Mesothelial cell of epicardium (in vitro differentiated cells): ENCODE data around the gene POLR3GL. TPM values are rescaled to one million over a fixed set of nuclear protein-coding genes. Genes with fewer than 3 reads are reported as not detected.

Experiments
- DNase-seq, 2 experiments: peaks; one replicate each; pipeline ENCODE4 v3.0.0; 2021; ENCODE audit warnings: low spot score in 2 of 2; ENCODE audit not compliant: unreplicated experiment in 2 of 2
- H3K27ac Mint-ChIP-seq: 2 replicates; pipeline ENCODE4 v1.8.0; 2021; ENCODE audit warnings: mixed read lengths
- H3K27me3 Mint-ChIP-seq: 2 replicates; pipeline ENCODE4 v1.8.0; 2021; ENCODE audit warnings: low read depth, mixed read lengths
- H3K36me3 Mint-ChIP-seq: 2 replicates; pipeline ENCODE4 v1.8.0; 2021; ENCODE audit warnings: mixed read lengths
- H3K4me1 Mint-ChIP-seq: 2 replicates; pipeline ENCODE4 v1.8.0; 2021; ENCODE audit warnings: mixed read lengths
- H3K4me3 Mint-ChIP-seq: 2 replicates; pipeline ENCODE4 v1.8.0; 2021; ENCODE audit warnings: mild to moderate bottlenecking, moderate library complexity, mixed read lengths
- H3K9me3 Mint-ChIP-seq: 2 replicates; pipeline ENCODE4 v1.8.0; 2021; ENCODE audit warnings: mixed read lengths
- CTCF ChIP-seq: fragments of 200-600 bp; sonication (generic); IDR thresholded peaks from one replicate; pipeline ENCODE4 v1.5.0; 2021; ENCODE audit warnings: antibody characterized with exemption; ENCODE audit not compliant: unreplicated experiment
- total RNA-seq: library from RNA; stranded (reverse); gene quantifications from 3 replicates; pipeline ENCODE4 v1.2.1, GENCODE V29; 2021

POLR3GL gene
- total RNA-seq, 1 donor from 2014 or later = 16.4 TPM

- Mint-ChIP-seq H3K9me3 (no peaks in the 10 kb centered on the region), H3K27me3 (peaks cover 29% of the 10 kb centered on the region), H3K27ac (no peak overlapping the region), H3K4me3 (no peak overlapping the region), H3K4me1 (peaks cover 21% of the 10 kb centered on the region), H3K36me3 (no peaks in the 10 kb centered on the region)
- no peak for DNase-seq
- no peak for TF ChIP-seq CTCF
Observed at GRCh38 chr1:145952903-145953302, 11.6 kb upstream of the POLR3GL start.

GRCh38 chr1:145953861-145954260 is 10.6 kb upstream of the POLR3GL start:
- Mint-ChIP-seq H3K4me3 (no peak overlapping the region), H3K9me3 (no peaks in the 10 kb centered on the region)
- no peak for TF ChIP-seq CTCF

GRCh38 chr1:145955436-145955835 is 9.1 kb upstream of the POLR3GL start:
- H3K27ac Mint-ChIP-seq = peak overlapping the region; percentile 17
- H3K4me1 Mint-ChIP-seq = peaks cover 23% of the 10 kb centered on the region
- H3K4me3 Mint-ChIP-seq = peak overlapping the region; percentile 80
- no peak for DNase-seq
- no peaks in the 10 kb centered on the region for H3K36me3 Mint-ChIP-seq
- TF ChIP-seq CTCF = no peak
- no peaks in the 10 kb centered on the region for H3K9me3 Mint-ChIP-seq
- peaks cover 53% of the 10 kb centered on the region for H3K27me3 Mint-ChIP-seq

More at GRCh38 chr1:145953861-145954260, 10.6 kb upstream of the POLR3GL start:
- peaks cover 25% of the 10 kb centered on the region for H3K4me1 Mint-ChIP-seq
- H3K36me3 Mint-ChIP-seq = no peaks in the 10 kb centered on the region
- no peak overlapping the region for H3K27ac Mint-ChIP-seq
- H3K27me3 Mint-ChIP-seq = peaks cover 39% of the 10 kb centered on the region
- DNase-seq = no peak

- Mint-ChIP-seq H3K27ac (peak overlapping the region; percentile 82), H3K4me3 (peak overlapping the region; percentile 80), H3K36me3 (no peaks in the 10 kb centered on the region), H3K4me1 (peaks cover 29% of the 10 kb centered on the region), H3K27me3 (peaks cover 63% of the 10 kb centered on the region), H3K9me3 (no peaks in the 10 kb centered on the region)
- DNase-seq = no peak
- no peak for TF ChIP-seq CTCF
Observed at GRCh38 chr1:145956361-145956760, 8.1 kb upstream of the POLR3GL start.

- no peak for DNase-seq
- TF ChIP-seq CTCF = no peak
- peak overlapping the region; percentile 82 for H3K27ac Mint-ChIP-seq
- H3K9me3 Mint-ChIP-seq = no peaks in the 10 kb centered on the region
- H3K27me3 Mint-ChIP-seq = peaks cover 68% of the 10 kb centered on the region
- H3K4me3 Mint-ChIP-seq = peak overlapping the region; percentile 80
- H3K36me3 Mint-ChIP-seq = no peaks in the 10 kb centered on the region
- H3K4me1 Mint-ChIP-seq = peaks cover 35% of the 10 kb centered on the region
Observed at GRCh38 chr1:145956781-145957442, 7.6 kb upstream of the POLR3GL start.
